SK-N-SH (cell line): ENCODE results near the gene LRRC32. TPM values are rescaled to one million over a fixed set of nuclear protein-coding genes. Genes with fewer than 3 reads are reported as not detected.

ENCODE experiments used
- CTCF ChIA-PET: fragments of 300-600, 350-600 bp; formaldehyde crosslinking; extraction: SDS; loops from one replicate; lab custom pipeline; 2021; lab: Yijun Ruan, JAX
- POLR2A ChIA-PET: fragments of 350-600 bp; sonication (Branson Sonifier 250); formaldehyde crosslinking; extraction: SDS; loops from one replicate; lab custom pipeline; 2020; ENCODE audit warnings: antibody characterized with exemption, inconsistent platforms; lab: Yijun Ruan, JAX
- DNase-seq: peaks from one replicate; pipeline ENCODE4 v3.0.0; 2012
- H2AFZ ChIP-seq: fragments of 200-600 bp; sonication (generic); 2 replicates; pipeline ENCODE4 v1.8.1; 2016; ENCODE audit warnings: antibody characterized with exemption, mild to moderate bottlenecking, low read depth
- H3F3A ChIP-seq: fragments of 200-600 bp; sonication (generic); replicated peaks from 2 replicates; pipeline ENCODE3; 2016; ENCODE audit warnings: antibody characterized with exemption, mild to moderate bottlenecking; ENCODE audit not compliant: insufficient read depth
- H3K27ac ChIP-seq, 2 experiments: fragments of 200-500 bp in 1 of 2; fragments of 200-600 bp in 1 of 2; sonication (Bioruptor generic) in 1 of 2; sonication (generic), shearing (Covaris generic) in 1 of 2; 2 replicates each; pipeline versions ENCODE4 v1.5.1 to v1.6.1; 2014 to 2016; ENCODE audit warnings: low read depth in 2 of 2, inconsistent platforms in 1 of 2, low read length in 1 of 2, mild to moderate bottlenecking in 1 of 2, mixed read lengths in 1 of 2
- H3K27me3 ChIP-seq: fragments of 200-600 bp; sonication (generic), shearing (Covaris generic); 2 replicates; pipeline ENCODE4 v1.6.1; 2016; ENCODE audit warnings: mixed run types; ENCODE audit not compliant: insufficient read depth
- H3K36me3 ChIP-seq, 2 experiments: fragments of 200-500 bp in 1 of 2; fragments of 200-600 bp in 1 of 2; sonication (Bioruptor generic) in 1 of 2; sonication (generic) in 1 of 2; replicated peaks in 1 of 2; 2 replicates each; pipeline versions ENCODE3 to v1.5.1; 2014 to 2016; ENCODE audit warnings: low read length in 1 of 2, mild to moderate bottlenecking in 1 of 2; ENCODE audit not compliant: insufficient read depth in 2 of 2, control insufficient read depth in 1 of 2
- H3K4me1 ChIP-seq, 2 experiments: fragments of 200-500 bp in 1 of 2; fragments of 200-600 bp in 1 of 2; sonication (Bioruptor generic) in 1 of 2; sonication (generic), shearing (Covaris generic) in 1 of 2; 2 replicates each; pipeline versions ENCODE4 v1.5.1 to v1.6.1; 2014 to 2016; ENCODE audit warnings: low read depth in 1 of 2, low read length in 1 of 2, mixed run types in 1 of 2; ENCODE audit not compliant: insufficient read depth in 2 of 2, control insufficient read depth in 1 of 2
- H3K4me2 ChIP-seq: fragments of 200-600 bp; sonication (generic), shearing (Covaris generic); 2 replicates; pipeline ENCODE4 v1.6.1; 2017; ENCODE audit warnings: mixed run types
- H3K4me3 ChIP-seq, 2 experiments: fragments of 200-500 bp in 1 of 2; fragments of 200-600 bp in 1 of 2; sonication (Bioruptor generic) in 1 of 2; sonication (generic), shearing (Covaris generic) in 1 of 2; 2 replicates each; pipeline versions ENCODE4 v1.5.1 to v1.8.1; 2014 to 2016; ENCODE audit warnings: low read depth in 2 of 2, inconsistent platforms in 1 of 2, low read length in 1 of 2, mild to moderate bottlenecking in 1 of 2, mixed read lengths in 1 of 2, moderate library complexity in 1 of 2
- H3K79me2 ChIP-seq: fragments of 200-600 bp; sonication (generic); 2 replicates; pipeline ENCODE4 v1.8.1; 2017; ENCODE audit warnings: mild to moderate bottlenecking; ENCODE audit not compliant: insufficient read depth
- H3K9ac ChIP-seq: fragments of 200-600 bp; sonication (generic); 2 replicates; pipeline ENCODE4 v1.6.1; 2017; ENCODE audit warnings: mixed run types
- H3K9me2 ChIP-seq: fragments of 200-600 bp; sonication (generic); 2 replicates; pipeline ENCODE4 v1.6.1; 2017; ENCODE audit warnings: mixed run types
- H3K9me3 ChIP-seq: fragments of 200-600 bp; sonication (generic); 2 replicates; pipeline ENCODE4 v1.6.1; 2017; ENCODE audit warnings: mixed run types, mild to moderate bottlenecking, moderate library complexity
- H4K20me1 ChIP-seq: fragments of 200-600 bp; sonication (generic); 2 replicates; pipeline ENCODE4 v1.6.1; 2017; ENCODE audit warnings: mild to moderate bottlenecking, mixed run types; ENCODE audit not compliant: insufficient read depth
- CHD2 ChIP-seq: fragments of 150-350 bp; IDR thresholded peaks from 2 replicates; pipeline ENCODE4 v1.6.1; 2018; ENCODE audit warnings: low read length; ENCODE audit not compliant: partially characterized antibody
- CTCF ChIP-seq: fragments of 200-600 bp; sonication (generic); IDR thresholded peaks from 2 replicates; pipeline ENCODE4 v1.6.1; 2017; ENCODE audit warnings: antibody characterized with exemption, mild to moderate bottlenecking, moderate library complexity
- EP300 ChIP-seq, 2 experiments: IDR thresholded peaks; 2 replicates each; pipeline versions ENCODE4 v1.4.0 to v1.6.1; 2012; ENCODE audit warnings: borderline replicate concordance in 1 of 2, low read depth in 1 of 2, low read length in 1 of 2
- EZH2phosphoT487 ChIP-seq: fragments of 200-600 bp; sonication (generic); IDR thresholded peaks from 2 replicates; pipeline ENCODE4 v1.6.1; 2017; ENCODE audit warnings: low read depth, mixed run types, mild to moderate bottlenecking, antibody characterized with exemption, moderate library complexity, borderline replicate concordance
- FOSL2 ChIP-seq: IDR thresholded peaks from 2 replicates; pipeline ENCODE4 v1.4.0; 2012; ENCODE audit warnings: low read depth, mild to moderate bottlenecking, moderate library complexity, borderline replicate concordance
- MAX ChIP-seq: IDR thresholded peaks from 2 replicates; pipeline ENCODE4 v1.4.0; 2012; ENCODE audit warnings: low read depth
- MEF2A ChIP-seq: IDR thresholded peaks from 2 replicates; pipeline ENCODE4 v1.4.0; 2012; ENCODE audit warnings: low read depth, borderline replicate concordance
- NRF1 ChIP-seq: IDR thresholded peaks from 2 replicates; pipeline ENCODE4 v1.6.1; 2012; ENCODE audit warnings: low read depth, mild to moderate bottlenecking, low read length
- RAD21 ChIP-seq: IDR thresholded peaks from 2 replicates; pipeline ENCODE4 v1.6.1; 2012; ENCODE audit warnings: mild to moderate bottlenecking, low read length
- RCOR1 ChIP-seq: fragments of 150-350 bp; IDR thresholded peaks from 2 replicates; pipeline ENCODE4 v1.6.1; 2017; ENCODE audit warnings: antibody characterized with exemption, low read length
- SIN3A ChIP-seq: IDR thresholded peaks from 2 replicates; pipeline ENCODE4 v1.6.1; 2012; ENCODE audit warnings: low read depth, mild to moderate bottlenecking, low read length, moderate library complexity, borderline replicate concordance
- SMC3 ChIP-seq: IDR thresholded peaks from 2 replicates; pipeline ENCODE4 v1.6.1; 2012; ENCODE audit warnings: low read depth, low read length, improper control_type of control experiment
- TEAD4 ChIP-seq: IDR thresholded peaks from 2 replicates; pipeline ENCODE4 v1.4.0; 2012; ENCODE audit warnings: mild to moderate bottlenecking, borderline replicate concordance; ENCODE audit not compliant: insufficient read depth
- ZBTB33 ChIP-seq: IDR thresholded peaks from 2 replicates; pipeline ENCODE4 v1.4.0; 2012; ENCODE audit warnings: low read depth, borderline replicate concordance
- WGBS: methylation state at CpG from one replicate; pipeline ENCODE4 v1.1.6; 2017; ENCODE audit warnings: low lambda C conversion rate; 5-methylcytosine and 5-hydroxymethylcytosine counted together
- polyA plus RNA-seq, 3 experiments: library from polyadenylated mRNA; depleted of rRNA; stranded (reverse); fragments of >200 nt; gene quantifications; 2 replicates each; pipeline ENCODE4 v1.2.3, GENCODE V29; 2012

The LRRC32 gene
- polyA plus RNA-seq, 1 of the 3 experiments (the other 2 are of a cell fraction) = 0.43 TPM

- no peak for TF ChIP-seq RCOR1
- TF ChIP-seq RAD21 = no peak
- no peak for TF ChIP-seq EP300 (IDR thresholded peaks at IDR 0.05; ENCODE audit: borderline replicate concordance in 1 of 2, low read depth in 1 of 2, low read length in 1 of 2)
- TF ChIP-seq FOSL2 = no peak
- TF ChIP-seq NRF1 = no peak
- no peak for TF ChIP-seq SMC3
- TF ChIP-seq MEF2A = no peak
- TF ChIP-seq MAX = no peak
- TF ChIP-seq SIN3A = no peak
- TF ChIP-seq CHD2 = no peak
- no peak for TF ChIP-seq CTCF
- TF ChIP-seq EZH2phosphoT487 = no peak
- no peak for TF ChIP-seq TEAD4
- TF ChIP-seq ZBTB33 = no peak
- Histone ChIP-seq H3K36me3 (no peaks in the 10 kb centered on the region), H3K9me3 (no peaks in the 10 kb centered on the region), H3K9ac (no peak overlapping the region), H3K4me1 (peaks cover 0 to 4% of the 10 kb centered on the region in 2 experiments; a peak in 1 of 4 replicates), H3K79me2 (no peaks in the 10 kb centered on the region), H3K4me2 (no peak overlapping the region), H3F3A (no peaks in the 10 kb centered on the region), H3K27me3 (0 out of 2 replicates have a peak, but pooled peaks cover 14% of the 10 kb centered on the region), H3K9me2 (no peaks in the 10 kb centered on the region), H3K4me3 (no peak overlapping the region), H4K20me1 (no peaks in the 10 kb centered on the region), H3K27ac (no peak overlapping the region), H2AFZ (no peak overlapping the region)
- POLR2A ChIA-PET = no interaction called here
- WGBS = 87% methylated on average over 4 of the region's 9 CpGs
- no peak for DNase-seq
- CTCF ChIA-PET = interaction anchor here (1.0 to 11.0 kb wide), 4 partner anchors 12 to 372 kb away, joined by 3 to 108 read pairs (median 14); no protein-coding TSS in a partner anchor
Measured at GRCh38 chr11:76719686-76720085, 49.1 kb upstream of the LRRC32 start.
